PC-9 (cell line): ENCODE data around the gene GSE1. TPM values are rescaled to one million over a fixed set of nuclear protein-coding genes. Genes with fewer than 3 reads are reported as not detected.
A peak's percentile ranks its signal among the peaks of the same experiment; 100 is the strongest.

Experiments used
- BruUV-seq: library from RNA; stranded (reverse); fragments of 400-500 nt; replicated peaks from 2 replicates; lab custom pipeline; 2021; lab: Mats Ljungman, UMichigan
- CTCF ChIA-PET: fragments of 300-600 bp; sonication (Branson Sonifier 250); formaldehyde crosslinking; loops from one replicate; lab custom pipeline; 2022; ENCODE audit warnings: antibody characterized with exemption; lab: Charles Lee
- POLR2A ChIA-PET: fragments of 300-600 bp; sonication (Branson Sonifier 250); formaldehyde crosslinking; loops from one replicate; lab custom pipeline; 2022; ENCODE audit warnings: antibody characterized with exemption; ENCODE audit not compliant: unreplicated experiment; lab: Charles Lee
- DNase-seq, 2 experiments: peaks; one replicate each; pipeline versions ENCODE4 v3.0.0 to v3.0.0-alpha.2; 2015 to 2022; ENCODE audit warnings: mixed read lengths in 1 of 2
- H2AFZ ChIP-seq: fragments of 200-600 bp; sonication (generic); 2 replicates; pipeline ENCODE4 v1.8.1; 2017; ENCODE audit warnings: antibody characterized with exemption
- H3F3A ChIP-seq: fragments of 200-600 bp; sonication (generic); 2 replicates; pipeline ENCODE4 v1.8.1; 2017; ENCODE audit warnings: antibody characterized with exemption, mild to moderate bottlenecking, low read depth; ENCODE audit not compliant: insufficient read depth
- H3K27ac ChIP-seq: fragments of 200-600 bp; sonication (generic); 2 replicates; pipeline ENCODE4 v1.6.1; 2016; ENCODE audit warnings: mixed run types
- H3K27me3 ChIP-seq: fragments of 200-600 bp; sonication (generic); 2 replicates; pipeline ENCODE4 v1.6.1; 2016; ENCODE audit warnings: low read depth, mixed run types; ENCODE audit not compliant: insufficient read depth
- H3K36me3 ChIP-seq: fragments of 200-600 bp; sonication (generic); 2 replicates; pipeline ENCODE4 v1.6.1; 2016; ENCODE audit warnings: low read depth, mixed run types
- H3K4me1 ChIP-seq: fragments of 200-600 bp; sonication (generic); replicated peaks from 2 replicates; pipeline ENCODE4 v1.6.1; 2016; ENCODE audit warnings: mixed run types; ENCODE audit not compliant: insufficient read depth
- H3K4me2 ChIP-seq: fragments of 200-600 bp; sonication (generic); 2 replicates; pipeline ENCODE4 v1.6.1; 2017; ENCODE audit warnings: mixed run types
- H3K4me3 ChIP-seq: fragments of 200-600 bp; sonication (generic); 2 replicates; pipeline ENCODE4 v1.6.1; 2016; ENCODE audit warnings: mixed run types
- H3K79me2 ChIP-seq: fragments of 200-600 bp; sonication (generic); 2 replicates; pipeline ENCODE4 v1.6.1; 2017; ENCODE audit warnings: low read depth, mixed run types
- H3K9me2 ChIP-seq: fragments of 200-600 bp; sonication (generic); 2 replicates; pipeline ENCODE4 v1.8.1; 2017; ENCODE audit warnings: mild to moderate bottlenecking; ENCODE audit not compliant: insufficient read depth
- H3K9me3 ChIP-seq: fragments of 200-600 bp; sonication (generic); 2 replicates; pipeline ENCODE4 v1.8.1; 2016; ENCODE audit warnings: low read depth; ENCODE audit not compliant: insufficient read depth
- H4K20me1 ChIP-seq: fragments of 200-600 bp; sonication (generic); 2 replicates; pipeline ENCODE4 v1.8.1; 2017; ENCODE audit not compliant: insufficient read depth
- EZH2 ChIP-seq: fragments of 200-600 bp; sonication (generic); IDR thresholded peaks from 2 replicates; pipeline ENCODE4 v1.8.0; 2017; ENCODE audit warnings: antibody characterized with exemption, low read depth
- intact Hi-C: fragments of 100-400 bp; cut with micrococcal nuclease; formaldehyde crosslinking; loops from one replicate; pipeline ENCODE4 v1.10.0; 2022; ENCODE audit not compliant: unreplicated experiment
- total RNA-seq: library from RNA; stranded (reverse); gene quantifications from 2 replicates; pipeline ENCODE4 v1.2.3, GENCODE V29; 2021
- TF ChIP-seq, protein P1 (sequence below): fragments of 200-600 bp; sonication (generic); conservative IDR thresholded peaks from 2 replicates; pipeline ENCODE4 v1.6.1; 2017; ENCODE audit warnings: mixed run types, antibody characterized with exemption, mild to moderate bottlenecking, moderate library complexity

GSE1 gene
- total RNA-seq, 1 experiment from 2014 or later = 83.5 TPM

- no peaks in the 10 kb centered on the region for H3K9me3 ChIP-seq
- no peak overlapping the region for H2AFZ ChIP-seq
- POLR2A ChIA-PET = no interaction called here
- H3K27ac ChIP-seq = no peak overlapping the region
- H3K4me2 ChIP-seq = no peak overlapping the region
- DNase-seq = no peak
- BruUV-seq = no TSS peak
- no peaks in the 10 kb centered on the region for H3K9me2 ChIP-seq
- H3K79me2 ChIP-seq = peaks cover 91% of the 10 kb centered on the region
- intact Hi-C loops = no loop called here
- H3K4me3 ChIP-seq = no peak overlapping the region
- no peaks in the 10 kb centered on the region for H3K27me3 ChIP-seq
- H3K4me1 ChIP-seq = peaks cover 33% of the 10 kb centered on the region
- CTCF ChIA-PET = no interaction called here
- peaks cover 86% of the 10 kb centered on the region for H4K20me1 ChIP-seq
- no peak for TF ChIP-seq EZH2
- TF ChIP-seq, protein P1, sequence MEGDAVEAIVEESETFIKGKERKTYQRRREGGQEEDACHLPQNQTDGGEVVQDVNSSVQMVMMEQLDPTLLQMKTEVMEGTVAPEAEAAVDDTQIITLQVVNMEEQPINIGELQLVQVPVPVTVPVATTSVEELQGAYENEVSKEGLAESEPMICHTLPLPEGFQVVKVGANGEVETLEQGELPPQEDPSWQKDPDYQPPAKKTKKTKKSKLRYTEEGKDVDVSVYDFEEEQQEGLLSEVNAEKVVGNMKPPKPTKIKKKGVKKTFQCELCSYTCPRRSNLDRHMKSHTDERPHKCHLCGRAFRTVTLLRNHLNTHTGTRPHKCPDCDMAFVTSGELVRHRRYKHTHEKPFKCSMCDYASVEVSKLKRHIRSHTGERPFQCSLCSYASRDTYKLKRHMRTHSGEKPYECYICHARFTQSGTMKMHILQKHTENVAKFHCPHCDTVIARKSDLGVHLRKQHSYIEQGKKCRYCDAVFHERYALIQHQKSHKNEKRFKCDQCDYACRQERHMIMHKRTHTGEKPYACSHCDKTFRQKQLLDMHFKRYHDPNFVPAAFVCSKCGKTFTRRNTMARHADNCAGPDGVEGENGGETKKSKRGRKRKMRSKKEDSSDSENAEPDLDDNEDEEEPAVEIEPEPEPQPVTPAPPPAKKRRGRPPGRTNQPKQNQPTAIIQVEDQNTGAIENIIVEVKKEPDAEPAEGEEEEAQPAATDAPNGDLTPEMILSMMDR = no peak
- H3F3A ChIP-seq = peaks cover 53% of the 10 kb centered on the region
- no peaks in the 10 kb centered on the region for H3K36me3 ChIP-seq
Measured at GRCh38 chr16:85568519-85568918, 44.6 kb upstream of the GSE1 start.

- no peaks in the 10 kb centered on the region for H3K27me3 ChIP-seq
- ChIA-PET CTCF (no interaction called here), POLR2A (no interaction called here)
- H3K27ac ChIP-seq = no peak overlapping the region
- no TSS peak for BruUV-seq
- peak overlapping the region; percentile 59; the same call in 1 of the 2 replicates for H3K4me2 ChIP-seq
- peaks cover 86% of the 10 kb centered on the region for H4K20me1 ChIP-seq
- no peak for DNase-seq
- no peaks in the 10 kb centered on the region for H3K9me2 ChIP-seq
- H3K36me3 ChIP-seq = no peaks in the 10 kb centered on the region
- TF ChIP-seq, protein P1 = no peak
- no peak for TF ChIP-seq EZH2
- H3F3A ChIP-seq = peaks cover 47% of the 10 kb centered on the region
- H2AFZ ChIP-seq = no peak overlapping the region
- H3K4me3 ChIP-seq = no peak overlapping the region
- peaks cover 89% of the 10 kb centered on the region for H3K79me2 ChIP-seq
- H3K4me1 ChIP-seq = peaks cover 28% of the 10 kb centered on the region
- intact Hi-C loops = no loop called here
- H3K9me3 ChIP-seq = no peaks in the 10 kb centered on the region
Measured at GRCh38 chr16:85569039-85569614, 44.0 kb upstream of the GSE1 start.

DNA sequence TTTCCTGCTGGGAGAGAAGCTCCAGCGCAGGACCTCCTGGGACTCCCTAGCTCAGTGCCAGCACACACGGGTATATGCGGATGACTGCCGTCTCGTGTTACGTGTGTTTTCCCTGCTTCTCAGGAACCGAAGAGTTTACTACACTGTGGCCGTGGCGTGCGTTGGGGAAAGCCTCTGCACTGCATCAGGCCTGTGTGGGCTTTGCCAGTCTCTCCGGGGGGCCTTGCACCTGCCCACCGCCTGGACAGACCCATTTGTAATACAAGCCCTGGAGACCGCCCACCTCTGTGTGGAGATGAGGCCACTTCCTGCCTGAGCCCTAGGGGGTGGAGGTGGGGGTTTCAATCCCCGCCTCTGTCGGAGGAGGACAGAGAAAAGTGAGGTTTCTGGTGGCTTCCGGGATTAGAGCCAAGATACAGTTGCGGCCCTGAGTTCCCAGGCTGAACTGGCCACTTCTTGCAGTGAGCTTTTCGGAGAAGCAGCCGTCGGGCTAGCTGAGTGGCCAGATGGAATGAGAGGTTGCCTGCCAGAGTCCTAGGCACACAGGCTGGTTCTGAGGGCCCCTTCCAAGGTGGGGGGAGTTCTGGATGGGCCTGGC lies 43.4 kb upstream of the GSE1 start:
- no peak for TF ChIP-seq EZH2
- TF ChIP-seq, protein P1 = no peak
- ChIA-PET POLR2A (no interaction called here), CTCF (no interaction called here)
- no peaks in the 10 kb centered on the region for H3K9me3 ChIP-seq
- peaks cover 28% of the 10 kb centered on the region for H3K4me1 ChIP-seq
- H3K4me2 ChIP-seq = peak overlapping the region; percentile 59
- peak in 1 of 2 experiments; percentile 22 for DNase-seq
- intact Hi-C loops = no loop called here
- peaks cover 86% of the 10 kb centered on the region for H4K20me1 ChIP-seq
- peak overlapping the region; percentile 34; the same call in 1 of the 2 replicates for H3K27ac ChIP-seq
- H3F3A ChIP-seq = peaks cover 41% of the 10 kb centered on the region
- no peaks in the 10 kb centered on the region for H3K9me2 ChIP-seq
- H3K79me2 ChIP-seq = peaks cover 89% of the 10 kb centered on the region
- H2AFZ ChIP-seq = no peak overlapping the region
- BruUV-seq = no TSS peak
- H3K36me3 ChIP-seq = no peaks in the 10 kb centered on the region
- no peaks in the 10 kb centered on the region for H3K27me3 ChIP-seq
- no peak overlapping the region for H3K4me3 ChIP-seq
